SK-N-SH treated with all-trans-retinoic acid at 6 μM for 48 hours (cell line): ENCODE data around the gene DOCK4.

Source experiments
- BACH2 ChIP-seq: fragments of 250-450 bp; sonication (Bioruptor Pico); IDR thresholded peaks from 2 replicates; pipeline ENCODE4 v1.9.0; 2021; ENCODE audit warnings: mild to moderate bottlenecking, borderline replicate concordance
- ESRRG ChIP-seq: fragments of 250-450 bp; sonication (Bioruptor Pico); IDR thresholded peaks from 2 replicates; pipeline ENCODE4 v1.6.1; 2021; ENCODE audit warnings: mild to moderate bottlenecking
- GLIS3 ChIP-seq: fragments of 250-450 bp; sonication (Bioruptor Pico); IDR thresholded peaks from 2 replicates; pipeline ENCODE4 v1.5.0; 2020; ENCODE audit warnings: mild to moderate bottlenecking, moderate library complexity
- OSR1 ChIP-seq: fragments of 250-450 bp; sonication (Bioruptor Pico); IDR thresholded peaks from 2 replicates; pipeline ENCODE4 v1.8.0; 2022; ENCODE audit warnings: moderate library complexity, mild to moderate bottlenecking, inconsistent platforms
- RARB ChIP-seq: fragments of 250-450 bp; sonication (Bioruptor Pico); IDR thresholded peaks from 2 replicates; pipeline ENCODE4 v1.8.0; 2021; ENCODE audit warnings: mild to moderate bottlenecking, moderate library complexity
- TCF4 ChIP-seq: fragments of 250-450 bp; sonication (Bioruptor Pico); IDR thresholded peaks from 2 replicates; pipeline ENCODE4 v1.8.0; 2021; ENCODE audit warnings: mild to moderate bottlenecking, moderate library complexity, borderline replicate concordance
- ZFP3 ChIP-seq: fragments of 250-450 bp; sonication (Bioruptor Pico); IDR thresholded peaks from 2 replicates; pipeline ENCODE4 v1.5.0; 2020; ENCODE audit warnings: mild to moderate bottlenecking, moderate library complexity
- ZFP30 ChIP-seq: fragments of 450-650 bp; formaldehyde crosslinking; IDR thresholded peaks from 2 replicates; pipeline ENCODE4 v1.5.0; 2022; ENCODE audit warnings: mild to moderate bottlenecking, moderate library complexity
- ZNF565 ChIP-seq: fragments of 450-650 bp; formaldehyde crosslinking; conservative IDR thresholded peaks from 2 replicates; pipeline ENCODE4 v1.5.0; 2020; ENCODE audit warnings: low read depth, mild to moderate bottlenecking, moderate library complexity
- ZNF8 ChIP-seq: fragments of 450-650 bp; formaldehyde crosslinking; IDR thresholded peaks from 2 replicates; pipeline ENCODE4 v1.5.0; 2020; ENCODE audit warnings: mild to moderate bottlenecking, moderate library complexity
- TF ChIP-seq, protein P1 (sequence below): fragments of 250-450 bp; sonication (Bioruptor Pico); IDR thresholded peaks from 2 replicates; pipeline ENCODE4 v1.5.1; 2020; ENCODE audit warnings: low read depth, mild to moderate bottlenecking, moderate library complexity
- TF ChIP-seq, protein P2 (sequence below): fragments of 250-450 bp; sonication (Bioruptor Pico); IDR thresholded peaks from 2 replicates; pipeline ENCODE4 v1.8.0; 2020; ENCODE audit warnings: mild to moderate bottlenecking, moderate library complexity, borderline replicate concordance
- TF ChIP-seq, protein P3 (sequence below): fragments of 250-450 bp; sonication (Bioruptor Pico); IDR thresholded peaks from 2 replicates; pipeline ENCODE4 v1.8.0; 2021; ENCODE audit warnings: low read depth, mild to moderate bottlenecking, moderate library complexity, borderline replicate concordance
- TF ChIP-seq, protein P4 (sequence below): fragments of 250-450 bp; sonication (Bioruptor Pico); IDR thresholded peaks from 2 replicates; pipeline ENCODE4 v1.5.0; 2020; ENCODE audit warnings: mild to moderate bottlenecking, moderate library complexity

DNA sequence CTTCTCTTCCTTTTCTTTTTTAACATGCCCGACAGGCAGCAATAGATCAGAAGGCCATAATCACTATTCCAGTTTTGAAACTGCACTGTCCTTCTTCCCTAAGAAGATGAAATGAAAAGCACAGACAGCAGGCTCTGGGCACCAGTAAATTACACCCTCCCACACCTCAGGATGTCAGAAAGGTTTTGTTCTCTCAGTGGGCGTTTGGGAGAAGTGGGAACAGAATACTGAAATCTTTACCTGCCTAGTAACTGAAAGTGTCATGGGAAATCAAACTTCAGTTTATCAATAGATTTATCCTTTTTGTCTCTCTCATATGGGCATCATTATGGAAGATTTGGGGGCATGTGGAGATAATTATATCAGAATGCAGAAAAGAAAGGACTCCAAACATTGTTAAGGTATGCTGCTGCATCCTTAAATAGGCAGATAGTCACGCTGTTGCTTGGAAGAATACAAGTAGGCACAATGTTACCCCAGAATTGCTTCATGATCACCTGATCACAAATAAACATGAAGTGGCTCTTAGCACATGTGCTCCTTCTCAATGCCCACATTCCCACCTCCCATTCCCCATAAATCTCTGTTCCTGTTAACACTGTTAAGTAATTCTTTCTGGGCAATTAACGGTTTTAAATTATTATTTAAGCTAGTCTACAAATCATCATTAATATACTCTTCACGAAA is 113.3 kb downstream of the DOCK4 start:
- TF ChIP-seq BACH2 (CRISPR knock-in tag) (no peak), ZNF565 (CRISPR knock-in tag) (no peak), GLIS3 (CRISPR knock-in tag) (no peak), ZFP30 (CRISPR knock-in tag) (no peak), ESRRG (CRISPR knock-in tag) (no peak), ZFP3 (CRISPR knock-in tag) (no peak), TCF4 (CRISPR knock-in tag) (no peak), RARB (CRISPR knock-in tag) (no peak), ZNF8 (CRISPR knock-in tag) (no peak), OSR1 (CRISPR knock-in tag) (no peak)
- TF ChIP-seq, protein P1, sequence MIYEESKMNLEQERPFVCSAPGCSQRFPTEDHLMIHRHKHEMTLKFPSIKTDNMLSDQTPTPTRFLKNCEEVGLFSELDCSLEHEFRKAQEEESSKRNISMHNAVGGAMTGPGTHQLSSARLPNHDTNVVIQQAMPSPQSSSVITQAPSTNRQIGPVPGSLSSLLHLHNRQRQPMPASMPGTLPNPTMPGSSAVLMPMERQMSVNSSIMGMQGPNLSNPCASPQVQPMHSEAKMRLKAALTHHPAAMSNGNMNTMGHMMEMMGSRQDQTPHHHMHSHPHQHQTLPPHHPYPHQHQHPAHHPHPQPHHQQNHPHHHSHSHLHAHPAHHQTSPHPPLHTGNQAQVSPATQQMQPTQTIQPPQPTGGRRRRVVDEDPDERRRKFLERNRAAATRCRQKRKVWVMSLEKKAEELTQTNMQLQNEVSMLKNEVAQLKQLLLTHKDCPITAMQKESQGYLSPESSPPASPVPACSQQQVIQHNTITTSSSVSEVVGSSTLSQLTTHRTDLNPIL (CRISPR knock-in tag): no peak
- TF ChIP-seq, protein P2, sequence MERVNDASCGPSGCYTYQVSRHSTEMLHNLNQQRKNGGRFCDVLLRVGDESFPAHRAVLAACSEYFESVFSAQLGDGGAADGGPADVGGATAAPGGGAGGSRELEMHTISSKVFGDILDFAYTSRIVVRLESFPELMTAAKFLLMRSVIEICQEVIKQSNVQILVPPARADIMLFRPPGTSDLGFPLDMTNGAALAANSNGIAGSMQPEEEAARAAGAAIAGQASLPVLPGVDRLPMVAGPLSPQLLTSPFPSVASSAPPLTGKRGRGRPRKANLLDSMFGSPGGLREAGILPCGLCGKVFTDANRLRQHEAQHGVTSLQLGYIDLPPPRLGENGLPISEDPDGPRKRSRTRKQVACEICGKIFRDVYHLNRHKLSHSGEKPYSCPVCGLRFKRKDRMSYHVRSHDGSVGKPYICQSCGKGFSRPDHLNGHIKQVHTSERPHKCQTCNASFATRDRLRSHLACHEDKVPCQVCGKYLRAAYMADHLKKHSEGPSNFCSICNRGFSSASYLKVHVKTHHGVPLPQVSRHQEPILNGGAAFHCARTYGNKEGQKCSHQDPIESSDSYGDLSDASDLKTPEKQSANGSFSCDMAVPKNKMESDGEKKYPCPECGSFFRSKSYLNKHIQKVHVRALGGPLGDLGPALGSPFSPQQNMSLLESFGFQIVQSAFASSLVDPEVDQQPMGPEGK (CRISPR knock-in tag): no peak
- TF ChIP-seq, protein P3, sequence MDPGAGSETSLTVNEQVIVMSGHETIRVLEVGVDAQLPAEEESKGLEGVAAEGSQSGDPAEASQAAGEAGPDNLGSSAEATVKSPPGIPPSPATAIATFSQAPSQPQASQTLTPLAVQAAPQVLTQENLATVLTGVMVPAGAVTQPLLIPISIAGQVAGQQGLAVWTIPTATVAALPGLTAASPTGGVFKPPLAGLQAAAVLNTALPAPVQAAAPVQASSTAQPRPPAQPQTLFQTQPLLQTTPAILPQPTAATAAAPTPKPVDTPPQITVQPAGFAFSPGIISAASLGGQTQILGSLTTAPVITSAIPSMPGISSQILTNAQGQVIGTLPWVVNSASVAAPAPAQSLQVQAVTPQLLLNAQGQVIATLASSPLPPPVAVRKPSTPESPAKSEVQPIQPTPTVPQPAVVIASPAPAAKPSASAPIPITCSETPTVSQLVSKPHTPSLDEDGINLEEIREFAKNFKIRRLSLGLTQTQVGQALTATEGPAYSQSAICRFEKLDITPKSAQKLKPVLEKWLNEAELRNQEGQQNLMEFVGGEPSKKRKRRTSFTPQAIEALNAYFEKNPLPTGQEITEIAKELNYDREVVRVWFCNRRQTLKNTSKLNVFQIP (CRISPR knock-in tag): no peak
- TF ChIP-seq, protein P4, sequence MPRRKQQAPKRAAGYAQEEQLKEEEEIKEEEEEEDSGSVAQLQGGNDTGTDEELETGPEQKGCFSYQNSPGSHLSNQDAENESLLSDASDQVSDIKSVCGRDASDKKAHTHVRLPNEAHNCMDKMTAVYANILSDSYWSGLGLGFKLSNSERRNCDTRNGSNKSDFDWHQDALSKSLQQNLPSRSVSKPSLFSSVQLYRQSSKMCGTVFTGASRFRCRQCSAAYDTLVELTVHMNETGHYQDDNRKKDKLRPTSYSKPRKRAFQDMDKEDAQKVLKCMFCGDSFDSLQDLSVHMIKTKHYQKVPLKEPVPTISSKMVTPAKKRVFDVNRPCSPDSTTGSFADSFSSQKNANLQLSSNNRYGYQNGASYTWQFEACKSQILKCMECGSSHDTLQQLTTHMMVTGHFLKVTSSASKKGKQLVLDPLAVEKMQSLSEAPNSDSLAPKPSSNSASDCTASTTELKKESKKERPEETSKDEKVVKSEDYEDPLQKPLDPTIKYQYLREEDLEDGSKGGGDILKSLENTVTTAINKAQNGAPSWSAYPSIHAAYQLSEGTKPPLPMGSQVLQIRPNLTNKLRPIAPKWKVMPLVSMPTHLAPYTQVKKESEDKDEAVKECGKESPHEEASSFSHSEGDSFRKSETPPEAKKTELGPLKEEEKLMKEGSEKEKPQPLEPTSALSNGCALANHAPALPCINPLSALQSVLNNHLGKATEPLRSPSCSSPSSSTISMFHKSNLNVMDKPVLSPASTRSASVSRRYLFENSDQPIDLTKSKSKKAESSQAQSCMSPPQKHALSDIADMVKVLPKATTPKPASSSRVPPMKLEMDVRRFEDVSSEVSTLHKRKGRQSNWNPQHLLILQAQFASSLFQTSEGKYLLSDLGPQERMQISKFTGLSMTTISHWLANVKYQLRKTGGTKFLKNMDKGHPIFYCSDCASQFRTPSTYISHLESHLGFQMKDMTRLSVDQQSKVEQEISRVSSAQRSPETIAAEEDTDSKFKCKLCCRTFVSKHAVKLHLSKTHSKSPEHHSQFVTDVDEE (CRISPR knock-in tag): no peak
